Right lobe of liver (tissue), 4 donors: ENCODE measurements around the gene NSUN4.

Source experiments
- CTCF ChIP-seq, 4 donors: fragments of 200-600 bp in 3 of 4; fragments of 450-650 bp in 1 of 4; IDR thresholded peaks; one replicate each; pipeline versions ENCODE4 v1.5.1 to v1.8.0; 2016 to 2022; ENCODE audit warnings: antibody characterized with exemption in 4 of 4, mild to moderate bottlenecking in 2 of 4
- POLR2A ChIP-seq: fragments of 450-650 bp; IDR thresholded peaks from one replicate; pipeline ENCODE4 v1.6.1; 2017; ENCODE audit warnings: antibody characterized with exemption, mild to moderate bottlenecking
- donor health status: DM: no; HTN: no; CAD: no.
- donor health status: DM: no; HTN: no; CAD: no.
- donor health status: DM: no; HTN: yes; CAD: no.

- TF ChIP-seq CTCF (IDR thresholded peaks at IDR 0.05) (no peak), POLR2A (no peak)
Measured at GRCh38 chr1:46343705-46344104, 3.1 kb downstream of the NSUN4 start.
